Esophagus muscularis mucosa (tissue), 3 donors: ENCODE results near the gene RAI14.

Experiments
- POLR2A ChIP-seq: fragments of 450-650 bp; IDR thresholded peaks from one replicate; pipeline ENCODE4 v1.6.1; 2017; ENCODE audit warnings: antibody characterized with exemption, moderate library complexity, mild to moderate bottlenecking, low read depth
- TF ChIP-seq, protein P1 (sequence below), 3 experiments: fragments of 200-600 bp in 2 of 3; fragments of 450-650 bp in 1 of 3; sonication (generic) in 2 of 3; IDR thresholded peaks; one replicate each; pipeline ENCODE4 v1.5.1; 2017 to 2019; ENCODE audit warnings: antibody characterized with exemption in 3 of 3, mild to moderate bottlenecking in 2 of 3, moderate library complexity in 1 of 3

DNA sequence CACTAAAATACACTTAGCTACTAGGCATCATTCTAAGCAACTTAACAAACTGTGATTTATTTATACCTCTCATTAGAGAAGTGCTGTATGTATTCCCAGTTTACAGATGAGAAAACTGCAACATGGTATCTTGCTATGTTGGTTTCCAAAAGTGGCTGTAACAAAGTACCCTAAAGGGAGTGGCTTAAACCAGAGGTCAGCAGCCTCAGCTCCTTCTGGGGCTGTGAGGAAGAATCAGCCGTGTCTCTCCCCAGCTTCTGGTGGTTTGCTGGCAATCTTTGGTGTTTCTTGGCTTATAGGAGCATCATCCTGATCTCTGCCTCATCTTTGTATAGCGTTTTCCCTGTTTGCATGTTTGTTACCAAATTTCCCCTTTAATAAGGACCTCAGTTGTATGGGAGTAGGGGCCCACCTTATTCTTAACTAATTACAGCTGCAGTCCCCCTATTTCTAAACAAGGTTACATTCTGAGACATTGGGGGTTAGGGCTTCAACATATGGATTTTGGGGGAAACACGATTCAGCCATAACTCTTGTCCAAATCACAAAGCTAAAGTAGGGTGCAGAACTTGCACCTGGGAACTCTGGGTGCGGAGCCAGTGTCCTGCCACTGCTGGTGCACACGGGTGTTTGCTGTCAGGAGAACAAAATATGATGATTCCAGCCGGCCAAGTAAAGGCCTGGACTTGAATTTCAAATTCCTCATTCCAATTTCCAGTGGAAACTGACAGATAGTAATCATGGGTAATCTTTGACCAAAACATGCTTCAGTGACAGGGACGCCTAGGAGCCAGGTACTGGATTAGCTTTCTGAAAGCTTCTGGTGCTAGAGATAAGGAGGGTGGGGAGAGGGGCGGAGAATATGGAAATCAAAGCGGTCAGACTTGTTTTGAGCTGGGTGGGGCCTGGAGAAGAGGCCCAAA lies 43.3 kb downstream of the RAI14 start:
- TF ChIP-seq, protein P1, sequence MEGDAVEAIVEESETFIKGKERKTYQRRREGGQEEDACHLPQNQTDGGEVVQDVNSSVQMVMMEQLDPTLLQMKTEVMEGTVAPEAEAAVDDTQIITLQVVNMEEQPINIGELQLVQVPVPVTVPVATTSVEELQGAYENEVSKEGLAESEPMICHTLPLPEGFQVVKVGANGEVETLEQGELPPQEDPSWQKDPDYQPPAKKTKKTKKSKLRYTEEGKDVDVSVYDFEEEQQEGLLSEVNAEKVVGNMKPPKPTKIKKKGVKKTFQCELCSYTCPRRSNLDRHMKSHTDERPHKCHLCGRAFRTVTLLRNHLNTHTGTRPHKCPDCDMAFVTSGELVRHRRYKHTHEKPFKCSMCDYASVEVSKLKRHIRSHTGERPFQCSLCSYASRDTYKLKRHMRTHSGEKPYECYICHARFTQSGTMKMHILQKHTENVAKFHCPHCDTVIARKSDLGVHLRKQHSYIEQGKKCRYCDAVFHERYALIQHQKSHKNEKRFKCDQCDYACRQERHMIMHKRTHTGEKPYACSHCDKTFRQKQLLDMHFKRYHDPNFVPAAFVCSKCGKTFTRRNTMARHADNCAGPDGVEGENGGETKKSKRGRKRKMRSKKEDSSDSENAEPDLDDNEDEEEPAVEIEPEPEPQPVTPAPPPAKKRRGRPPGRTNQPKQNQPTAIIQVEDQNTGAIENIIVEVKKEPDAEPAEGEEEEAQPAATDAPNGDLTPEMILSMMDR (IDR thresholded peaks at IDR 0.05): no peak
- TF ChIP-seq POLR2A: no peak
